ENCODE data around the gene C22orf23.
"Not testable (repeated sequence)": the region's sequence is repeated elsewhere in the genome, so short reads cannot be mapped to it uniquely, and the experiment has no call there.

DNA sequence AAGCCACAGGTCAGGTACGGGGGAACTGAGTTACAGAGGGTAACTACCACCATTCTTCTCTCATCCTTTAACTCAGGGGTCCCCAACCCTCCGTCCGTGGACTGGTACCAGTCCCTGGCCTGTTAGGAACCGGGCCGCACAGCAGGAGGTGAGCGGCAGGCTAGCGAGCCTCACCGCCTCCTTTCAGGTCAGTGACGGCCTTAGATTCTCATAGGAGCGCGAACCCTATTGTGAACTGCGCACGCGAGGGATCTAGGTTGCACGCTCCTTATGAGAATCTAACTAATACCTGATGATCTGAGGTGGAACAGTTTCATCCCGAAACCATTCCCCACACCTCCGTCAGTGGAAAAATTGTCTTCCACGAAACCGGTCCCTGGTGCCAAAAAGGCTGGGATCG, 772 bp downstream of the C22orf23 start:
- TF ChIP-seq, protein P1, sequence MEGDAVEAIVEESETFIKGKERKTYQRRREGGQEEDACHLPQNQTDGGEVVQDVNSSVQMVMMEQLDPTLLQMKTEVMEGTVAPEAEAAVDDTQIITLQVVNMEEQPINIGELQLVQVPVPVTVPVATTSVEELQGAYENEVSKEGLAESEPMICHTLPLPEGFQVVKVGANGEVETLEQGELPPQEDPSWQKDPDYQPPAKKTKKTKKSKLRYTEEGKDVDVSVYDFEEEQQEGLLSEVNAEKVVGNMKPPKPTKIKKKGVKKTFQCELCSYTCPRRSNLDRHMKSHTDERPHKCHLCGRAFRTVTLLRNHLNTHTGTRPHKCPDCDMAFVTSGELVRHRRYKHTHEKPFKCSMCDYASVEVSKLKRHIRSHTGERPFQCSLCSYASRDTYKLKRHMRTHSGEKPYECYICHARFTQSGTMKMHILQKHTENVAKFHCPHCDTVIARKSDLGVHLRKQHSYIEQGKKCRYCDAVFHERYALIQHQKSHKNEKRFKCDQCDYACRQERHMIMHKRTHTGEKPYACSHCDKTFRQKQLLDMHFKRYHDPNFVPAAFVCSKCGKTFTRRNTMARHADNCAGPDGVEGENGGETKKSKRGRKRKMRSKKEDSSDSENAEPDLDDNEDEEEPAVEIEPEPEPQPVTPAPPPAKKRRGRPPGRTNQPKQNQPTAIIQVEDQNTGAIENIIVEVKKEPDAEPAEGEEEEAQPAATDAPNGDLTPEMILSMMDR (optimal IDR thresholded peaks at IDR 0.05 in 1 of 3, IDR thresholded peaks at IDR 0.05 in 1 of 3, conservative IDR thresholded peaks at IDR 0.05 in 1 of 3; ENCODE audit: extremely low read depth in 1 of 3, insufficient read depth in 2 of 3, low read length in 3 of 3), result not testable (repeated sequence)
- TF ChIP-seq EZH2 (IDR thresholded peaks at IDR 0.05; ENCODE audit: low read length), result not testable (repeated sequence)
